Endothelial cell of umbilical vein (primary cell): ENCODE measurements around the gene IL15.

ENCODE experiments used
- EZH2 ChIP-seq: IDR thresholded peaks from 2 replicates; pipeline ENCODE4 v1.6.1; 2012; ENCODE audit warnings: borderline replicate concordance, low read depth, mild to moderate bottlenecking, moderate library complexity, low read length, inconsistent platforms; ENCODE audit not compliant: severe bottlenecking
- MYC ChIP-seq: IDR thresholded peaks from one replicate; pipeline ENCODE4 v1.6.1; 2011; ENCODE audit warnings: mild to moderate bottlenecking, low read depth, low read length
- POLR2AphosphoS5 ChIP-seq: IDR thresholded peaks from 2 replicates; pipeline ENCODE4 v1.6.1; 2012; ENCODE audit warnings: low read depth, mild to moderate bottlenecking, control low read depth, low read length, moderate library complexity; ENCODE audit not compliant: insufficient read depth
- TF ChIP-seq, protein P1 (sequence below), 2 donors: IDR thresholded peaks; 1 replicate in 1 of 2; 2 replicates in 1 of 2; pipeline ENCODE4 v1.5.1; 2011; ENCODE audit warnings: low read length in 2 of 2, mild to moderate bottlenecking in 2 of 2, moderate library complexity in 2 of 2, control low read depth in 1 of 2, inconsistent platforms in 1 of 2, low read depth in 1 of 2; ENCODE audit not compliant: insufficient read depth in 1 of 2; ENCODE audit errors: extremely low read depth in 1 of 2

- TF ChIP-seq MYC (no peak), EZH2 (no peak), POLR2AphosphoS5 (no peak)
- TF ChIP-seq, protein P1, sequence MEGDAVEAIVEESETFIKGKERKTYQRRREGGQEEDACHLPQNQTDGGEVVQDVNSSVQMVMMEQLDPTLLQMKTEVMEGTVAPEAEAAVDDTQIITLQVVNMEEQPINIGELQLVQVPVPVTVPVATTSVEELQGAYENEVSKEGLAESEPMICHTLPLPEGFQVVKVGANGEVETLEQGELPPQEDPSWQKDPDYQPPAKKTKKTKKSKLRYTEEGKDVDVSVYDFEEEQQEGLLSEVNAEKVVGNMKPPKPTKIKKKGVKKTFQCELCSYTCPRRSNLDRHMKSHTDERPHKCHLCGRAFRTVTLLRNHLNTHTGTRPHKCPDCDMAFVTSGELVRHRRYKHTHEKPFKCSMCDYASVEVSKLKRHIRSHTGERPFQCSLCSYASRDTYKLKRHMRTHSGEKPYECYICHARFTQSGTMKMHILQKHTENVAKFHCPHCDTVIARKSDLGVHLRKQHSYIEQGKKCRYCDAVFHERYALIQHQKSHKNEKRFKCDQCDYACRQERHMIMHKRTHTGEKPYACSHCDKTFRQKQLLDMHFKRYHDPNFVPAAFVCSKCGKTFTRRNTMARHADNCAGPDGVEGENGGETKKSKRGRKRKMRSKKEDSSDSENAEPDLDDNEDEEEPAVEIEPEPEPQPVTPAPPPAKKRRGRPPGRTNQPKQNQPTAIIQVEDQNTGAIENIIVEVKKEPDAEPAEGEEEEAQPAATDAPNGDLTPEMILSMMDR (IDR thresholded peaks at IDR 0.05; ENCODE audit: extremely low read depth in 1 of 2, insufficient read depth in 1 of 2, low read depth in 1 of 2, low read length in 2 of 2): no peak
These were observed 26.0 kb upstream of the IL15 start for GRCh38 chr4:141610365-141610764.
